Brain microvascular endothelial cell (primary cell): Measurements from ENCODE around the gene APC2.
A peak's percentile ranks its signal among the peaks of the same experiment; 100 is the strongest.

ENCODE experiments used
- DNase-seq: peaks from one replicate; pipeline ENCODE4 v3.0.0-alpha.2; 2020
- H3K27ac ChIP-seq: fragments of 250-450 bp; sonication (Bioruptor Pico); 2 replicates; pipeline ENCODE4 v1.5.1; 2020; ENCODE audit warnings: mild to moderate bottlenecking, moderate library complexity
- H3K27me3 ChIP-seq: fragments of 250-450 bp; sonication (Bioruptor Pico); replicated peaks from 2 replicates; pipeline ENCODE4 v1.5.1; 2020; ENCODE audit warnings: mild to moderate bottlenecking
- H3K36me3 ChIP-seq: fragments of 250-450 bp; sonication (Bioruptor Pico); replicated peaks from 2 replicates; pipeline ENCODE4 v1.5.1; 2020; ENCODE audit warnings: mild to moderate bottlenecking
- H3K4me3 ChIP-seq: 2 replicates; pipeline ENCODE4 v1.5.1; 2011; ENCODE audit warnings: low read depth, mild to moderate bottlenecking, control low read depth, low read length, moderate library complexity
- in situ Hi-C: cut with HindIII; loops from 2 replicates; pipeline ENCODE4 v1.10.0; 2017; ENCODE audit warnings: low sequenced_read_pairs, low pct_ligation_motif_present
- TF ChIP-seq, protein P1 (sequence below): IDR thresholded peaks from 2 replicates; pipeline ENCODE4 v1.5.1; 2011; ENCODE audit warnings: low read depth, mild to moderate bottlenecking, moderate library complexity, low read length, control low read depth, inconsistent platforms; ENCODE audit errors: missing control alignments

Gene APC2

DNA sequence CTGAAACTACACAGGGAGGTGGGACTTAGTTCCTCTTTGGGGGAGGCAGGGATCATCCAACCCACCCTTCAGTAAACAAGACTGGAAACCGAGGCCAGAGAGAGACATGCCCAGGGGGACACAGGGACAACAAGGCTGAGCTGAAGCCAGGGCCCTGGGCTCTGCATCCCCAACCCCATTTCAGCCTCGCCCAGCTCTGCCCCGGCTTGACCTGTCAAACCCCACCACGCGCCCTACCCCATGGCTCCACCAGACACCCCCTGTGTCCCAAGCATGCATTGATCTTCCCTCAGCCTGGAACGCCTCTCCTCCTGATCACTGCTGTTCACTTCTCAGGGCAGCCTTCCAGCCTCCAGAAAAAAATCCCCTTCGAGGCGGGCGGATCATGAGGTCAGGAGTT, 2.0 kb upstream of the APC2 start:
- DNase-seq = no peak
- TF ChIP-seq, protein P1, sequence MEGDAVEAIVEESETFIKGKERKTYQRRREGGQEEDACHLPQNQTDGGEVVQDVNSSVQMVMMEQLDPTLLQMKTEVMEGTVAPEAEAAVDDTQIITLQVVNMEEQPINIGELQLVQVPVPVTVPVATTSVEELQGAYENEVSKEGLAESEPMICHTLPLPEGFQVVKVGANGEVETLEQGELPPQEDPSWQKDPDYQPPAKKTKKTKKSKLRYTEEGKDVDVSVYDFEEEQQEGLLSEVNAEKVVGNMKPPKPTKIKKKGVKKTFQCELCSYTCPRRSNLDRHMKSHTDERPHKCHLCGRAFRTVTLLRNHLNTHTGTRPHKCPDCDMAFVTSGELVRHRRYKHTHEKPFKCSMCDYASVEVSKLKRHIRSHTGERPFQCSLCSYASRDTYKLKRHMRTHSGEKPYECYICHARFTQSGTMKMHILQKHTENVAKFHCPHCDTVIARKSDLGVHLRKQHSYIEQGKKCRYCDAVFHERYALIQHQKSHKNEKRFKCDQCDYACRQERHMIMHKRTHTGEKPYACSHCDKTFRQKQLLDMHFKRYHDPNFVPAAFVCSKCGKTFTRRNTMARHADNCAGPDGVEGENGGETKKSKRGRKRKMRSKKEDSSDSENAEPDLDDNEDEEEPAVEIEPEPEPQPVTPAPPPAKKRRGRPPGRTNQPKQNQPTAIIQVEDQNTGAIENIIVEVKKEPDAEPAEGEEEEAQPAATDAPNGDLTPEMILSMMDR = no peak
- Histone ChIP-seq H3K27ac (no peak overlapping the region), H3K36me3 (peaks cover 4% of the 10 kb centered on the region), H3K27me3 (peaks cover 57% of the 10 kb centered on the region), H3K4me3 (no peak overlapping the region)
- in situ Hi-C loops = no loop called here

DNA sequence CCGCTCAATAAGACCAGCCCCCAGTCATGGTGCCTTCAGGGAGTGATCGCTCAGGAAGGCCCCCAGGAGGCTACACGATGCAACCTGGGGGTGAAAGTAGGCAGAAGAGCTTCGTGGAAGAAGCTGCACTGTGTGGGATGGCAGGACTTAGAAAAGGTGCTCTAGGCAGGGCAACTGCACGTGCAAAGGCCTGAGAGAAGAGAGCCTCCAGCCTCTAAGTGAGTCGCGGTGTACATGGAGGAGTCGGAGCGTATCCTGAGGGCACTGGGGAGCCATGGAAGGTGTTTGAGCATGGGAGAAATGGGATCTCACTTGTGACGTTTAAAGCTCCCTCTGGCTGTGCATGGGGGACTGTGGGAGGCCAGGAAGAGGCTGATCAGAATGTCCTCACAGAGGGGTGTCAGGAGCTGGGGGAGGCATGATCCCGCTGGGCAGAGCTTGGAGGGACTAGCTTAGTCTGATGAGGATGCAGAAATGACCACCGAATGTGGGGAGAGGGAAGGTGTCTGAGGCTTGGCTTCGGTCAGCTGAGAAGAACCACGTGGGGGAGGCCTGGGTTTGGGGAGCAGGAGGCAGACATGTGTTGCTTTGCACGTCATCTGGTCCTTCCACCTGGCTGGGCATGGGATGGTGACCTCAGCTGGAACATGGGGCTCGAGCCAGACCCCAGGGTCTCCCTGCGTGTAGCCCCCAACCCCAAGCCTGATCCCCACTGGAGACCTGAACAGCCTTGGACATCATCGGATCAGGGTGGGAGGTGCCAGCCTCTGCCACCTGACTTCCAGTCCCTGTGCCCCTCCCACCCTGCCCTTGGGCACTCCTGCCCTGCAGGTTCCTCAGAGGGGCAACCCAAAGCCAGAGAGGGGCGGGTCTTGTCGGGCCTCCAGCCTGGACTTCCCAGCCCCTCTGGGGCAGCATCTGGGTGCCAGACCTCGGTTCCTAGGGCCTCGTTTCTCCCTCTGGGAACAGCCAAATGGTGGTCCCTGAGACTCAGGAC, 1.1 kb downstream of the APC2 start:
- in situ Hi-C loops = no loop called here
- Histone ChIP-seq H3K27me3 (peaks cover 72% of the 10 kb centered on the region), H3K36me3 (no peaks in the 10 kb centered on the region)

DNA sequence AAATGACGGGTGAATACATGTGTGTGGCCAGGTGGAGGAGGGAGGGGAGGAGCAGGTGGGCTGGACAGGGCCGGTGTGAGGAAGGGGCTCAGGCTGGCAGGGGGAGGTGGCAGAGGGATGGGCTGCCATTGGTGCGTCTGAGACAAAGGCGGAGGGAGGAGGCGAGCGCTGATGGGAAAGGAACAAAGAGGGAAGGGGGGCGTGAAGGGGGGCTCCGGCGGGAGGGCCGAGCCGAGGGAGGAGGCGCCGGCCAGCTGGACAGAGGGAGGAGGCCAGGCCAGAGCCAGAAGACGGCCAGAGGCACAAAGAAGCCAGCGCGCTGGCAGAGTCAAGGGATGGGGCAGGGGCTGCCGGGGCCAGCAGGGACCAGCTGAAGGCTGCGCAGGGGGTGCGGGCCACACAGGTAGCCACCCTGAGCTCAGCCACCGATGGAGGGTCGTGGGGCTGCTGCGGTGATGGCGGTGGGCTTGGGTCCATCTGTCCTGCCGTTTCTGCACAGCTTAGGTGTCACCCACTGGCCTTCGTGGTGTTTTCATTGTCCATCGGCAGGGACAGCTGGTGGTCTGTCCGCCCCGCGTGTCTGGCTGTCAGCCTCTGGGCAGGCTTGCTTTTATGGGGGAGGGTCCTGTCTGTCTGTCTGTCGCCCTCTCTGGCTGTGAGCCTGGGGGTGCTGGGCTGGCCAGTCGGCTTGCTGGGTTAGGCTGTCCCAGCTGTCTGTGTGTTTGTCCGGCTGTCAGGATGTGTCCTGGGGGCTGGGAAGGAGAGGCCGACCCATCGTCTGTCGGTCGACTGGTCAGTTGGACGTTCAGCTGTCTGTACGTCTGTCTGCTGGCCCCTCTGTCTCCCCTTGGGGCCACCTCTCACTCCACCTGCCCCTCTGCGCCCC, 2.2 kb downstream of the APC2 start:
- TF ChIP-seq, protein P1 = no peak

More for the DNA sequence above, 1.1 kb downstream of the APC2 start:
- Histone ChIP-seq H3K27ac (no peak overlapping the region), H3K4me3 (no peak overlapping the region)
- no peak for DNase-seq
- TF ChIP-seq, protein P1 = no peak

DNA sequence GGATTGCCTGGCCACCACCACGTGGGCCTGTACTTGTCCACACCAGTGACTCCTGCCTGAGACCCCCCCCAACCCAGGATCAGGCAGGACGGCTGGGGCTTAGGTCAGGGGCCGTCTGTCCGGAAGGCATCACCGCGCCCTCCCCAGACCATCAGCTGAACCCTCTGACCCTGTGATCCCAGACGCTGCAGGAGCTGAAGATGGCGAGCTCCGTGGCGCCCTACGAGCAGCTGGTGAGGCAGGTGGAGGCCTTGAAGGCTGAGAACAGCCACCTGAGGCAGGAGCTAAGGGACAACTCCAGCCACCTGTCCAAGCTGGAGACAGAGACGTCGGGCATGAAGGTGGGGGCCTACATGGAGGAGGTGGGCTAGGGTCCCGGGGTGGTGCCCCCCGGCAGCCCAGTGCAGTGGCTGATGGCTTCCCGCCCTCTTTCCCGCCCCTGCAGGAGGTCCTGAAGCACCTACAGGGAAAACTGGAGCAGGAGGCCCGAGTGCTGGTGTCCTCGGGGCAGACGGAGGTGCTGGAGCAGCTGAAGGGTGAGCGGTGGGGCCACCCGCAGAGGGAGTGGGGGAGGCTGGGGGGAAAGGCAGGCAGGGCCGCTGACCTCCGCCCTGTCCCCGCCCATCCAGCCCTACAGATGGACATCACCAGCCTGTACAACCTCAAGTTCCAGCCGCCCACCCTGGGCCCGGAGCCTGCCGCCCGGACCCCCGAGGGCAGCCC, 3.0 kb downstream of the APC2 start:
- in situ Hi-C loops = no loop called here
- no peak for DNase-seq
- H3K27ac ChIP-seq = no peak overlapping the region
- no peaks in the 10 kb centered on the region for H3K36me3 ChIP-seq
- peaks cover 77% of the 10 kb centered on the region for H3K27me3 ChIP-seq
- TF ChIP-seq, protein P1 = no peak
- H3K4me3 ChIP-seq = no peak overlapping the region

More for the DNA sequence above, 2.2 kb downstream of the APC2 start:
- H3K4me3 ChIP-seq = no peak overlapping the region
- H3K36me3 ChIP-seq = no peaks in the 10 kb centered on the region
- H3K27ac ChIP-seq = no peak overlapping the region
- in situ Hi-C loops = no loop called here
- no peak for DNase-seq
- peaks cover 72% of the 10 kb centered on the region for H3K27me3 ChIP-seq

DNA sequence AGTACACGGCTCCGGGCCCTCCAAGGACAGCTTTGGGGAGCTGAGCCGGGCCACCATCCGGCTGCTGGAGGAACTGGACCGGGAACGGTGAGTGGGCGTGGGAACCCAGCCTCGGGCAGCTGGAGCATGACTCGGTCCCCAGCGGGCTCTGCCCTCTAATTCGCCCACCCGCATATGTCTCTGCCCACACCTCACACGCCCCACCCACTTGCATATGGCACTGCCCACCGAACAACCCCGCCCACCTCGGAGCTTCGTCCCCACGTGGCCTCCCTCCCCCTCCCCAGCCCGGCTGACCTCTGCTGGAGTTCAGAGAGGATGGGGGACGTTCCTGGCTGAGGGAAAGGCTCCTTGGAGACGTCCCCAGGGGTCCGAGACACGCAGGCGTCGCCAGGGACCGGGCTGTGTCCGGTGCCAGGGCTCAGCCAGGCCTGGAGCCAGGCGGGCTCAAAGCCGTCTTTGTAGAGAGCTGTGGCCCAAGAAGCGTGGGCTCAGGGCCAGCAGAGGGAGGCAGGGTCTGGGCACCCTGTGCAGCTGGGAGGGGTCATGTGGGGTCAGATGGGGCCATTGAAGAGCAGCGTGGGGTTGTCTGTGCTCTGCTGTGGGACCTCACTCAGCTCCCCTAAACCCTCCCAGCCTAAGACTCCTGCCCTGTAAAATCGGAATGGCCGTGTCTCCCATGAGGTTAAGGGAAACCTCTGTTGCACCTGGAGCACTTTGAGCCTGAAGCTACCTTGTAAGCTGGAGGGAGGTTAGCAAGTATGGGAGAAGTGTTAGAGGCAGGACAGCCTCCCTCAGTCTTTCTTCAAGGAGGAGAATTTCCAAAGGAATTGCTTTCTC, 3.8 kb downstream of the APC2 start:
- peaks cover 82% of the 10 kb centered on the region for H3K27me3 ChIP-seq
- in situ Hi-C loops = no loop called here

More for the DNA sequence above, 3.8 kb downstream of the APC2 start:
- Histone ChIP-seq H3K36me3 (no peaks in the 10 kb centered on the region), H3K4me3 (no peak overlapping the region), H3K27ac (no peak overlapping the region)
- no peak for DNase-seq
- TF ChIP-seq, protein P1 = peak; percentile 28
